ENCODE data around the gene CPPED1.

Gene CPPED1

DNA sequence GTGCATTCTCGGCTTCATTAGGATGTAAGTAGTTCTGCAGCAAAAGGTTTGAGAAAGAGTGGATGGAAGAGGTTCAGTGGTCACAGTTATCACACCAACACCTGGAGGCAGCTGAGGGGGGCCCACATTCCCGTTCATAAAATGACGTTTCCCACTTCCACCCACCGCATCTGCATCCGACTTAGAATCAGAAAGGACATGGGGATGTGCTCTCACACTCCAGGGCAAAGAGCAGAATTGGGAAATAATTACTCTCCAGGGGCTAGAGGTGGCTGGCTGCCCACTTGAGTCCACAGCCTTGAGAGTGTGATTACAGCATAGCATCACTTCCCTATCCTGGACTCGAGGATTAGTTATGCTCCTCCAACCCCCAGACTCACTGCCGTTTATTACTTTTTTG, 122.0 kb downstream of the CPPED1 start:
- DNase-seq (ENCODE audit: low spot score) = no peak

DNA sequence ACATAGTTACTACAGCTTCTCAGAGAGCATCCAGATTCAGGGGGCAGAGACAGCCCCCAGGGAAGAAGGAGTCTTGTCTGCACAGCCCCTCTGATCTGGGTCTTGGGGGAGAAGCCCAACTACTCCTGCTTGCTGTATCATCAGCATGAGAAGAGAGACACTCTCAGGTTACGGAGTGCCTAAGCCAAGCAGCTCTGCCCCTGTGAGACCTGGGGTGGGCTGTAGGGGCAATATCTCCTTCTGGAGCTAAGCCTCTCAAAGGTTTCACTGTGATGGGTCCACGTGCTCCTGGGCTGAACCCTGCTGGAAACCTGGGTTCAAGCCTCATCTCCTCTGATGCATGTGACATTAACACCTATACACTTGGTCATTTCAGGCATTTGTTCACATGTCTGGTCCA, 123.2 kb downstream of the CPPED1 start:
- DNase-seq (ENCODE audit: low spot score) = no peak

DNA sequence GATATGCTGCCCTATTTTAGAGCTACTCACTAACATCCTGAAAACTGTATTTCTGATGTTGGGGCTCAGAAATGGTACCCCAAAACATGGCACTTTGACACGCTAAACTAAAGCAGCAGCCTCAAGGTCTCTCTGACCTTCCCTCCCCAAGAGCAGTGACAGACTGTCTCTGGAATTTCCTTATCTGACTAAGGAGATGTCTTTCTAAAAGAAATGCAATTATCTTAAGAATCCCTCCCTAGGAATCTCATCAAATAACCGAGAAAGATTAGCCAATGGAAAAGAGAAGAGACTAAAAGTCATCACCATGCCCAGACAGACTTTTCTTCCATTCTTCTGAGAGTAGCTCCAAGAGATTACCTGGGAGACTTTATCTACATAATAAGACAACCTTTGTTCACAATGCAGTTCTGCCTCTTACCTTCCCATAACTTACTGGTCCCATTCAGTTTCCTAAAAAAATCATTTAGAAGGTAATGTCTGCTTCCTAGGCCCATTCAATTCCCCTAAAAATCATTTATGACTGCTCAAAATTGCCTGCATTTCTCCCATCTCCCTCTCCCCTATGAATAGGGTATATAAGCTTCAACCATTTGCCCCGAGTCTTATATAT, 123.9 kb downstream of the CPPED1 start:
- DNase-seq (ENCODE audit: low spot score) = no peak

DNA sequence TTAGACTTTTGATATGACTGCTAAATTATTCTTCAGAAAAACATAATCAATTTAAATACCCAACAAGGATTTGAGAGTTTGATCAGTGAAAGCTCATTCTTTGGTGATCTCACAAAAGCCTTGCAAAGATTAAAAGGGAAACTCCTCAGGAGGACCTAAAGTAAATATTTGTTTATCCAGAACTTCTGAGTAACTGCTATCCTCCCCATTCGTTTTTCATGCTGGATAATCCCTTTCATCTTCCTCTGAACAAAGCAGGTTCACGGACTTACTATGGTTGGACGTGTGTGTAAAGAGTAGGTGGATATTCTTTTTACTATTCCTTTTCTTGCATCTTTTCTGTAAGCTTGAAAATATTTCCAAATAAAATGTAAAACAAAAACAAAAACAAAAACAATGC, 124.7 kb downstream of the CPPED1 start:
- no peak for DNase-seq (ENCODE audit: low spot score)

DNA sequence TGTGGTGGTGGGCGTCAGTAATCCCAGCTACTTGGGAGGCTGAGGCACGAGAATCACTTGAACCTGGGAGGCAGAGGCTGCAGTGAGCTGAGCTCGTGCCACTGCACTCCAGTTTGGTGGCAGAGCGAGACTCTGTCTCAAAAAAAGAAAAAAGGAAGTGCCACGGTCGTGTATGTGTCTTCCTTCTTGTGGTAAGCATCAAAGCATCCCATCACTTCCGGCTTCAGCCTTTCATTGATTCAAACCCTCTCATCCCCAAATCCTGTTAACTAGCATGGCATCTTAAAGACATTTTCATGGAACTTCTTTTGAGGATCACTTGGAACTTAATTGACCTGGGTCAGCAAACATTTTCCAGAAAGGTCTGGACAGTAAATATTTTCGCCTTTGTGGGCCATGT, 126.2 kb downstream of the CPPED1 start:
- no peak for DNase-seq (ENCODE audit: low spot score)

DNA sequence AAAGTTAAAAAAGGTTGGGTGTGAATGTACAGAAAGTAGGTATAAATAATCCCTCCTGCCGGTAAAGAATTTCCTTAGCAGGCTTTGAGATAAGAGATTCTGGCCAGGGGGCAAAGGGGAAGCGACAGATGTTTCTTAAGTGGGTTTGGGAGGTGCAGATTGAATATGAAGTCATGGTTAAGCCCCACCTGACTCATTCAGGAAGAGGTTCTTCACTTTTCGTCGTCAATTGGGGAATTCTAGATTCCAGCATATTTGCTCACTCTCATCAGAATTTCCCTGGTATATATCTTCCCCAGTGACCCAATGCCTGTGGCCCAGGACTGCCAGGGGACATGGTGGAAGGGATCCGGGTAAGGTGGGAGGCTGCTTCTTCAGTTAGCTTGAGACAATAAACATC, 127.8 kb downstream of the CPPED1 start:
- no peak for DNase-seq (ENCODE audit: low spot score)

DNA sequence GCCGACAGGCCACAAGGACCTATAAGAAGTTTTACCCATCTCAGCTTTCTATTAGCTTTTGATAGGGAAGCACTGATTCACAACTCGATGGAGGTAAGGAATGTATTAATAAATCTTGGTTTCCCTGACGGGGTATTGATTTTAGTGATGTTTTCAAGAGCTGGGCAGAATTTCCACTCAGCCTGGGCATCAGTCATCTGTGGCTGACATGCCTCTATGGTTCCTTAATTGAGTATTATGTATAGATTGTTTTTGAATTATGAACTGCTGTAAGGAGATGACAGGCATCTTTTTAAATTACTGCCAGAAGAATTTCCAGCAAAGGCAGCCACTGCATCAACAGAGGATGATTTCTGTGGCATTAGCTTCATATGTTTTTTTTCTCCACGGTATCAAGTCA, 128.6 kb downstream of the CPPED1 start:
- no peak for DNase-seq (ENCODE audit: low spot score)

DNA sequence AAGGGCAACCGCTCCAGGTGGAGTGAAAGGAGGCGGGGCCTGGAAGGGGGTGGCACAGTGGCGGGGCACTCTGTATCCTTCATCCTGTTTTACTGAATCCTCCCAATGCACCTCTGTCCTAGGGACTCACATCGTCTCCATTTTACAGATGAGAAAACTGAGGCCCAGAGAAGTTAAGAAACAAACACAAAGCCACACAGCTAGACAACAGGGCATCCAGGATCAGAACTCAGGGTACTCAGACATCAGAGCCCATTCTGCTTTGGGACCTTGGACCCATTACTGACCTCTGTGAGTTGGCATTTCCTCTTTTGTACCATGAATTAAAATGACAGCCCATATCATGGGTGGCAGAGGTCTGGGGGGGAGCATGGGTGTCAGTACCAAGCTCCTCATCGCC, 129.2 kb downstream of the CPPED1 start:
- no peak for DNase-seq (ENCODE audit: low spot score)

DNA sequence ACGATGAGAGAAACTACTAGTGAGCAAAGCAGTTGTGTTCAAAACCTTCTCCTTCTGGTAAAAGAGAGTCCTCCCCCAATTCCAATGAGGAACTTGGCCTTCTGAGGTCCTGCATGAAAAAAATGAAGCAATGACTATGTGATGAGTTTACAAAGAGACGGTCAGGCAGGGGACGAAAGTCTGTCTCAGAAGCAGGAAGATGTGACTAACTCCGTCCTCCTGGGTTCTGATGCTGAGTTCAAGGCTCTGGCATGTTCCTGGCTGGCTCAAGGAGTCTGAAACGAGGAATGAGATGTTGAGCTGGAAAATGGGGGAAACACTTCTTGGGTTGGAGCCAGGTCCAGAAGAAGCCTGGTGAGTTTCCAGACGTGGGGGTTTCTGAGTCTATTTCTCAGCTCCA, 129.6 kb downstream of the CPPED1 start:
- no peak for DNase-seq (ENCODE audit: low spot score)

DNA sequence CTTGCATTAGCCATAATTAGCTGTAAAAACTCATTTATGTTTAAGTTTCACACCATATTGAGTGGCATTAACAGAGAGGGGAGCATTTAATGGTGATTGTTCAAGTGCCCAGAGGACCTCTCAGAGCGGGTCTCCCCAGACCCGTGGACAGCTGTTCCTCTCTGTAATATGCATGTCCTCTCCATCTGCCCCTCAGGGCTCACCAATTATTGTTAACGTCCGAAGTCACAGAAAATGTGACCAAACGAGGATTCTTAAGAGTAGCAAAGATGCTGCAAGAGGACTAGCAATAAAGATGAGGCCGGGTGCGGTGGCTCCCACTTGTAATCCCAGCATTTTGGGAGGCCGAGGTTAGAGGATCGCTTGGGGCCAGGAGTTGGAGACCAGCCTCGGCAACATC, 130.2 kb downstream of the CPPED1 start:
- DNase-seq (ENCODE audit: low spot score) = no peak

DNA sequence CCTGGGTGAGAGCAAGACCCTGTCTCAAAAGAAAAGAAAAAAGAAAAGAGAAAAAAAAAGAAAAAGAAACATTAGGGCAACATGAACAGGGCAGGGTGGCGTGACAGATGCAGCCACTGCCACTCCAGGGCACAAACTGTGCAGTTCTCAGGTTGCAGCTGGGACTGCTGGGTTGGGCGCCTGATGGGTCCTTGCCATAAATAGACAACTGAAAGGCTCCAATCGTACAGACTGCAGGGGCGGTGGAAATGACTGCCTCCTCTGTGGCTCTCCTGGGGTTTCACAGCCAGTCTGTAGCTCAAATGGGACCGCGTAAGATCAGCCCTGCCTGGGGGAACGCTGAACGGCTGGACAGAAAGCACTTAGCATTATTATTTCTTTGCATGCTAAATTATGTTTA, 130.7 kb downstream of the CPPED1 start:
- no peak for DNase-seq (ENCODE audit: low spot score)

DNA sequence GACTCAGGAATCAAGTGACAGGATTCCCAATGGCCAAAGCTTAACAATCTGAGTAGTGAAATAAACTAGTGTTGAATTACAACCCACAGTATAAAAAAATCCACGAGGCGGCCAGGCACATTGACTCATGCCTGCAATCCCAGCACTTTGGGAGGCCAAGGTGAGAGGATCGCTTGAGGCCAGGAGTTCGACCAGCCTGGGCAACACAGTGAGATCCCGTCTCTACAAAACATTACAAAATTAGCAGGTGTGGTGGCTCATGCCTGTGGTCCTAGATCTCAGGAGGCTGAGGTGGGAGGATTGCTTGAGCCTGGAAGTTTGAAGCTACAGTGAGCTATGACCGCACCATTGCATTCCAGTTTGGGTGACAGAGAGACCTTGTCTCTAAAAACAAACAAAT, 133.8 kb downstream of the CPPED1 start:
- no peak for DNase-seq (ENCODE audit: low spot score)

DNA sequence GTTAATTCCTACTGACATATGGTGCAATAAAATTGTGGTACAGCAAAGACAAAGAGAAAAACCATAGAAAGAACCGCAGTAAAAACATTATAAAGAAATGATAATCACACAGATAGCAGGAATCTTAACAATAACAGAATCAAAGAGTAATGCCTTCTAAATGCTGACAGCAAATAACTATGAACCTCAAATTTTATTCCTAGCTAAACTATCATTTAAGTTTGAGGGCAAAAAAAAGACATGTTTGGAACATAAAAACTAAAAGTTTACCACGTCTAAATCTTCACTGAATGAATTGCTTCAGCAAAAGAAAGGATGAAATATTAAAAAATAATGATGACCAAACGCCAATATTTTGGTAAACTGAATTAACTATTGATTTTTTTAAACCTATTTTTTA, 135.8 kb downstream of the CPPED1 start:
- no peak for DNase-seq (ENCODE audit: low spot score)

DNA sequence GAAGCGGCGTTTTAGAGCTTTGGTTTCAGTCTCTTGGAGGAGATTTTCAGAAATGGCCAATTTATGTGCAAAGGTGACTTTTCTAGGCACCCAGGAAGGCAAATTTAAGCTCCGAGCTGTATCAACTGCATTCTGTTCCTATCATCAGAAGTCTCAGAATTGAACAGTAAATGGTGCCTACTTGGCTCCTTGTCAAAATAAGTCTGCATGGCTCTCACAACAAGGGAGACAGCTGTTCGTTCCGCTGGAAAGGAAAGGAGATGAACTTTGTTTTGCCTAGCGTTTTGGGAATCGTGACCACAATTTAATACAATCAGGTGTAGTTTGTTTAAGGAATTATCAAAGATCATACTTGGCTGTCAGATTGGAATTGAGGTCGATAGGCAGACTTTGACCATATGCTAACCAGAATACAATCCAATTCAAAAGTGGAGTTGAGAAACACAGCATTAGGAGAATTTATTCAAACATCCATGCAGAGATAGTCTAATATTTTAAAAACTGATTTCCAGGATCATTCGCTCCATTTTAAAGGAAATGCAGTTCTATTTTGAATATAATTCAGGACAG, 139.4 kb downstream of the CPPED1 start:
- no peak for DNase-seq (ENCODE audit: low spot score)

DNA sequence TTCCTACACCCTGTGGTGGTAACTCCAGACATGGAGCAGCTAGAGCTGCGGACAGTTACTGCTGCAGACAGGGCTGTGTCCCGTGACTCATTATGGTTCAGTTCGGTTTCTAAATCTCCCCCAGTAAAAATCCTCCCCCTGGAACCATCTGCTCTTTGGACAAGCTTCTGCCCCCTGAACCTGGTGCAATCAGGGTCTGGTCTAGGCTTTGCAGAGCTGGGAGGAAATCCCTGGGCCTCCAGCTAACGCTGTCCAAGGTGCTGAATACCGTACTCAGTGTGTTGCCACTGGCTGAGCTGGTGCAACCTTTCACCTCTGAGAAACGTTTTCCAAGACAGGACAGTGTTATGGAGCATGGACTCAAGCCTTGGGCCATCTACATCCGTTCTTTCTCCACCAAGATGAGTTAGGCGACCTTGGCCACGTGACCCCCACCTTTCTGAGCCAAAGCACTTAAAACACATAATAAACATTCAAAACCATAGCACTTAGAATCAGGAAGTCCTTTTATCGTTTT, 142.0 kb downstream of the CPPED1 start:
- DNase-seq (ENCODE audit: low spot score) = no peak

DNA sequence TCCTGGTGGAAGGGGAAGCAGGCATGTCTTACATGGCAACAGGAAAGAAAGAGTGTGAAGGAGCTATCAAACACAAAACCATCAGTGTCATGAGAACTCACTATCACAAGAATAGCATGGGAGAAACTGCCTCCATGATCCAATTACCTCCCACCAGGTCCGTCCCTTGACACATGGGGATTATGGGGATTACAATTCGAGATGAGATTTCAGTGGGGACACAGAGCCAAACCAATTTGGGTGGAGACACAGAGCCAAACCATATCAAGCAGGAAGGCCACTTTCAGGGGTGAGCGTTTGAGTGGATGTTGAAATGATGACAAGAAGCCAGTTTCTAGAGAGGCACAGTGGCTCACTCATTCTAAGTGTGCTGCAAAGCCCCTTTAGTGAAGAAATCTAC, 143.8 kb downstream of the CPPED1 start:
- no peak for DNase-seq (ENCODE audit: low spot score)

DNA sequence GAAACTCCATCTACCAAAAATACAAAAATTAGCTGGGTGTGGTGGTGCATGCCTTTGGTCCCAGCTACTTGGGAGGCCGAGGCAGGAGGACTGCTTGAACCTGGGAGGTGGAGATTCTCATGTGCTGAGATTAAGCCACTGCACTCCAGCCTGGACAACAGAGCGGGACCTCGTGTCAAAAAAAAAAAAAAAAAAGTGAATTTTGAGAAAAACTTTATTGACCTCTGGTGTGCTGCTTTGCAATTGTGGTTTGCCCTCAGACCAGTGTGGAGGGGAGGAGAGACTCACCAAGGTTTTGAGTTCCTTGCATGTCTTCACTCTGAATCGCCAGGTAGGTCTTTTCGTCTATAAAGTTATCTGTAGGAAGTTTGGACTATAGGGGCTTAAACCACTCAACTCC, 145.2 kb downstream of the CPPED1 start:
- DNase-seq (ENCODE audit: low spot score) = no peak

DNA sequence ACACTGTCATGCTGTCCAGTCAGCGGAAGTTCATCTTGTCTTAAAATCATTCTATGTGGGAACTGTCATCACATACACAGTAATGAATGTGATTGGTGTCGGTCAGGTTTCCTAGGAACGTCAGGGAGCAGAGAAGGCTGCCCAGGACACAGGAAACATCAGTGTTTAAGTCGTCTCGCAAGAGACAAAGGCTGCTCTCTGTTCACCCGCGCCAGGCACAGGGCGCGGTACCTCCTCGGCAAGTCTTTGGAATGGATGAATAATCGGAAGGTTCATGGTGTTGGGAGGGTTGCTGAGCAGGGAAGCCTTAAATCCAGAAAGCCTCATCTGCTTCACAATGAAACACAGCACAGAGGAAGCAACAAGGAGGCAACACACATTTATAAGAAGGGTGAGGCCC, 148.2 kb downstream of the CPPED1 start:
- DNase-seq (ENCODE audit: low spot score) = no peak

DNA sequence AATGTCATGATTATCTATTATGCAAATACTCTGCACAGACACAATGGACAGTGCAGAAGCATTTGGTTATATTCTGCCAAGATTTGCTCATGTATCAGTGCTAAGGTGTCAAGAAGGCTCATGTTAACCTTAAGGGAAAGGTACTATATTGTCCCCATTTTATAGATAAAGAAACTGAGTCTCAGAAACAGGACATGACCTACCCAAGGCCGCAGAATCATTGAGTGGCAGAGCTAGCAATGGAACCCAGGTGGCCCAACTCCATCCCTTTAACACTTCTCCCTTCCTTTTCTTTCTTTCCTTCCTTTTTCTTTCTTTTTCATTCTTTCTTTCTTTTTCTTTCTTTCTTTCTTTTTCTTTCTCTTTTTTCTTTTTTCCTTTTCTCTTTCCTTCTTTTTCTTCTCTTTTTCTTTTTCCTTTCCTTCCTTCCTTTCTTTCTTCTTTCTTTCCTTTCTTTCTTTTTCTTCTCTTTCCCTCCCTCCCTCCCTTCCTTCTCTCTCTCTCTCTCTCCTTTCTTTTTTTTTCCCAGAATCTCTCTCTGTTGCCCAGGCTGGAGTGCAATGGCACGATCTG, 149.8 kb downstream of the CPPED1 start:
- no peak for DNase-seq (ENCODE audit: low spot score)

DNA sequence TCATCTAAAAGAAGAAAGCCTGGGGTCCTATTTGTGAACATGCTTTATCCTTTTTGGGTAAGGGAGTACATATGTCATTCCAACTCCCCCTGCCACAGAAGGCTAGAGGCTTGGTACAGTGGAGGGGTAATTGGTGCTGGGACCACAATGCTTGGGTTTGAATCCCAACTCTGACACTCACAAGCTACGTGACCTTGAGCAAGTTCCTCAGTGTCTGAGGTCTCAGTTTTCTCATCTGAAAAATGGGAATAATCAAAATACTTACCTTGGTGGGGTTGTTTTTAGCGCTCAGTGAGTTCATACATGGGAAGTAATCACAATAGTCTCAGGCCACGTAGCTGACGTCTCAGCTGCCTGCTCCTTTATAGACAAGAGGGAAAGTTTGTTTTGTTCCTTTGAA, 150.8 kb downstream of the CPPED1 start:
- DNase-seq (ENCODE audit: low spot score) = no peak

DNA sequence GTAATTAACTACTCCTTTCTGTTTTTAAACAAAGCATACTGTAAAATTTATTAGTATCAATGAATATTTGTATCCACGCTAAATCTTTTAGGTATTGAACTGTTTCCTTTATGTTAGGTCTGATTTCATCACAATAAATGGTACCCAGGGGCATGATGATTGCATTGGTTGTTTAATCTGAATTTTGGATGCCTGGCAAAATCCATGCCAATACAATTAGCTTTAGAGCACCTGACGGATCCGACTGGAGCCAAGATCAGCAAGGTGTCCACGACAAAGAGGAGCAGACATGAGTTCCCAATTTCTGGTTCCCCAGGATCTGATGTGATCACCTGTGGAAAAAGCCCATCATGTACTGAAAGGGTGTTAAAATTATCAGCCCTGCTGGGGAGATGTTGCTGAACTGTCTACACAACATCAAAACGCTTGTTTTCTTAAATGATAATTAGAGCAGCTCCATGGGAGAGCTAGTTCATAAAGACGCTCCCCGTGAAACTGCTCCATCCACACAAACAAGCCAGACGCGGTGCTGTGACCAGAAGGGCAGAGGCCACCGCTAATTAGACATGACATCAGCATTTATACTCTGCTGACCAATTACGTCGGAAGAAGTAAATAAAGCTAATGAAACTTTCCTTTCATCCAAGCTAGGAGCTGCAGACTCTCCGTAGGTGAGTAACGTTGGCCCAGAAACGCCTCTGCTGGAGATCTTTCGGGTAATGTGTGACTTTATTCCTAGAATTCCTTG, 151.7 kb downstream of the CPPED1 start:
- no peak for DNase-seq (ENCODE audit: low spot score)

DNA sequence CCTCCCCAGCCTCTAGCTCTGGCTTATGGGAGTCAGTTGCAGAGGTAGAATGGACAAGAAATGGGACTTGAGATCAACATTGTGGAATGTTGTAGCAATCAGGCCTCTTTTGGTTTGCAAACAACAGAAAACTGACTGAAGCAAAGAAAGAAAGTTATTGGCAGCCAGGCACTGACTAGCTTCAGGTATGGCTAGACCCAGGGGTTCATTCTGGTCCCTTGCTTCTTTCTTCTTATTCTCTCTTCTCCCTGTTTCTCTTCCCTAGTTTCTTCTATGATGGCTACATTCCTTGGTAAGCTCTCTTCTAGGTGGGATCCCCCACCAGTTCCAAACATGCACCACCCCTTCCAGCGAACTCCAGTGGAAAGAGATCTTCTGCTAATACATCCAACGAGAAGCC, 154.3 kb downstream of the CPPED1 start:
- no peak for DNase-seq (ENCODE audit: low spot score)

All from germinal center (tissue), 1 donor.